ENCODE results near the gene SLIT3. TPM values are rescaled to one million over a fixed set of nuclear protein-coding genes. Genes with fewer than 3 reads are reported as not detected.

Gene SLIT3
- total and polyA plus RNA-seq, 9 of the 15 experiments (the other 6 are each of a cell fraction or from before 2014, with no cell fraction given): 0.01 to 0.04 TPM; not detected in 7

DNA sequence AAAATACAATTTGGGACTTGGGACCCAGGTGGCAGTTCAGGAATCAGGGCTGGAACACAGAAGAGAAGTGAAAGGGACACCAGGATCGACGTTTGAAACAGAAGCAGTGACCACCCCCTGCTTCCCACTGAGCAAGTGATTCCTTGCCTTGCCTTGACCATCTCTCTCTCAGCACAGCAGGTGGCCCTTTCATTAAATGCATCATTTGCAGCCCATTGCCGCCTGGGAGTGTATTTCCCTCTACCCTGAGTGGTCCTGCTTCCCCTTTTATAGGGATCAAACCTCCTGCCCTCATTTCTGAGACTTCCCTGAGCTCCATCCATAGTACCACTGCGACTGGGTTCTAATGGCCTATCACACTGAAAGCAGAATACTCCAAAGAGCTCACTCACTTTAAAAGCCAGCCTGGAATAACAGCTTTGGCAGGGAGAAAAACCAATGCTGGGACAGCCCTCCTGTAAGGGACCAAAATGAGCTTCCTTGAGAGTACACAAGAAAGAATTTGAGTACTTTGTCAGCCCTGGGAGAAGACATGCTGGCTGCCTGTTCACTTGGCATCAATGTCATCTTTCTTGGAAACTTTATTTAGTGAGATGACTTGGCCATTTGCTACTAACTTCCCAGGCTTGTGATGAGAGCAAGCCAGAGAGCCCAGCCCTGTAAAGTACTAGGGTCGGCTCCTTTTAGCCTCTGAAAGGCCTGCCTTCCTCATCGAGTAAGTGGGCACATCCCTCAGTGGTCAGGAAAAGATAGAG lies 149.7 kb downstream of the SLIT3 start:
- Histone ChIP-seq H3K9me1 (ENCODE audit: control insufficient read depth, insufficient read depth, low read length) (no peaks in the 10 kb centered on the region), H4K20me1 (replicated peaks; ENCODE audit: control insufficient read depth, insufficient read depth, low read length) (no peaks in the 10 kb centered on the region), H3K9me3 (replicated peaks; ENCODE audit: control insufficient read depth, insufficient read depth, low read depth, low read length) (no peaks in the 10 kb centered on the region), H3K27ac (ENCODE audit: extremely low read depth, low read depth, low read length) (no peak overlapping the region), H3K4me1 (replicated peaks in 1 of 2; ENCODE audit: control insufficient read depth in 2 of 2, insufficient read depth in 2 of 2, low read length in 2 of 2) (no peaks in the 10 kb centered on the region), H3K4me2 (ENCODE audit: insufficient read depth, low read length) (no peak overlapping the region), H3K79me2 (ENCODE audit: control insufficient read depth, insufficient read depth, low read length) (no peaks in the 10 kb centered on the region), H3K27me3 (ENCODE audit: control insufficient read depth in 2 of 2, insufficient read depth in 2 of 2, low read length in 2 of 2) (no peaks in the 10 kb centered on the region), H3K36me3 (ENCODE audit: control insufficient read depth, insufficient read depth, low read length) (no peaks in the 10 kb centered on the region), H2AFZ (ENCODE audit: low read depth, low read length) (no peak overlapping the region), H3K4me3 (no peak overlapping the region), H3K9ac (ENCODE audit: insufficient read depth in 1 of 2, low read depth in 2 of 2, low read length in 2 of 2) (no peak overlapping the region)
- FAIRE-seq: no peak
- WGBS (ENCODE audit: insufficient coverage, low coverage, missing lambda C conversion rate): 0% methylated on average over 6 of the region's 6 CpGs
- ATAC-seq: no peak
- BruUV-seq (replicated peaks): no TSS peak
- in situ Hi-C loops (cut with MboI): no loop called here
- no peak for TF ChIP-seq SMC3 (conservative IDR thresholded peaks at IDR 0.05; ENCODE audit: insufficient read depth, low read depth, low read length)
- TF ChIP-seq TARDBP (IDR thresholded peaks at IDR 0.05): no peak
- no peak for TF ChIP-seq ZNF57 (CRISPR knock-in tag; IDR thresholded peaks at IDR 0.05)
- TF ChIP-seq NFE2L1 (tag; IDR thresholded peaks at IDR 0.05; ENCODE audit: borderline replicate concordance, low read depth): no peak
- no peak for TF ChIP-seq ZNF217 (CRISPR knock-in tag; IDR thresholded peaks at IDR 0.05)
- TF ChIP-seq, protein P1, sequence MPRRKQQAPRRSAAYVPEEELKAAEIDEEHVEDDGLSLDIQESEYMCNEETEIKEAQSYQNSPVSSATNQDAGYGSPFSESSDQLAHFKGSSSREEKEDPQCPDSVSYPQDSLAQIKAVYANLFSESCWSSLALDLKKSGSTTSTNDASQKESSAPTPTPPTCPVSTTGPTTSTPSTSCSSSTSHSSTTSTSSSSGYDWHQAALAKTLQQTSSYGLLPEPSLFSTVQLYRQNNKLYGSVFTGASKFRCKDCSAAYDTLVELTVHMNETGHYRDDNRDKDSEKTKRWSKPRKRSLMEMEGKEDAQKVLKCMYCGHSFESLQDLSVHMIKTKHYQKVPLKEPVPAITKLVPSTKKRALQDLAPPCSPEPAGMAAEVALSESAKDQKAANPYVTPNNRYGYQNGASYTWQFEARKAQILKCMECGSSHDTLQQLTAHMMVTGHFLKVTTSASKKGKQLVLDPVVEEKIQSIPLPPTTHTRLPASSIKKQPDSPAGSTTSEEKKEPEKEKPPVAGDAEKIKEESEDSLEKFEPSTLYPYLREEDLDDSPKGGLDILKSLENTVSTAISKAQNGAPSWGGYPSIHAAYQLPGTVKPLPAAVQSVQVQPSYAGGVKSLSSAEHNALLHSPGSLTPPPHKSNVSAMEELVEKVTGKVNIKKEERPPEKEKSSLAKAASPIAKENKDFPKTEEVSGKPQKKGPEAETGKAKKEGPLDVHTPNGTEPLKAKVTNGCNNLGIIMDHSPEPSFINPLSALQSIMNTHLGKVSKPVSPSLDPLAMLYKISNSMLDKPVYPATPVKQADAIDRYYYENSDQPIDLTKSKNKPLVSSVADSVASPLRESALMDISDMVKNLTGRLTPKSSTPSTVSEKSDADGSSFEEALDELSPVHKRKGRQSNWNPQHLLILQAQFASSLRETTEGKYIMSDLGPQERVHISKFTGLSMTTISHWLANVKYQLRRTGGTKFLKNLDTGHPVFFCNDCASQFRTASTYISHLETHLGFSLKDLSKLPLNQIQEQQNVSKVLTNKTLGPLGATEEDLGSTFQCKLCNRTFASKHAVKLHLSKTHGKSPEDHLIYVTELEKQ (CRISPR knock-in tag; IDR thresholded peaks at IDR 0.05): no peak
- TF ChIP-seq TAF1 (IDR thresholded peaks at IDR 0.05; ENCODE audit: control insufficient read depth, extremely low read depth, insufficient read depth, low read length, severe bottlenecking): no peak
- no peak for TF ChIP-seq NCOA6 (IDR thresholded peaks at IDR 0.05)
- no peak for TF ChIP-seq ZNF778 (CRISPR knock-in tag; IDR thresholded peaks at IDR 0.05)
- no peak for TF ChIP-seq MTF1 (CRISPR knock-in tag; IDR thresholded peaks at IDR 0.05; ENCODE audit: borderline replicate concordance)
- TF ChIP-seq ESRRA (IDR thresholded peaks at IDR 0.05; ENCODE audit: borderline replicate concordance, low read depth): no peak
- TF ChIP-seq RNF2 (IDR thresholded peaks at IDR 0.05): no peak
- CTCF ChIA-PET (ENCODE audit: low intra/inter-chr PET ratio): no interaction called here
- POLR2A ChIA-PET: interaction anchor here (0.7 kb wide), 1 partner anchor 10 kb away, joined by 3 read pairs; no protein-coding TSS in a partner anchor
- intact Hi-C loops (cut with micrococcal nuclease): no loop called here
- DNase-seq (ENCODE audit: extremely low read depth in 1 of 4, low spot score in 3 of 4): no peak
